OCI-M2 (cell line): ENCODE data around the gene PLAC9.
"Not testable (repeated sequence)": the region's sequence is repeated elsewhere in the genome, so short reads cannot be mapped to it uniquely, and the experiment has no call there.

ENCODE experiments used
- DNase-seq: peaks from one replicate; lab custom pipeline; 2025; ENCODE audit not compliant: unreplicated experiment; lab: John Stamatoyannopoulos, UW

The PLAC9 gene, protein sequence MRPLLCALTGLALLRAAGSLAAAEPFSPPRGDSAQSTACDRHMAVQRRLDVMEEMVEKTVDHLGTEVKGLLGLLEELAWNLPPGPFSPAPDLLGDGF

DNA sequence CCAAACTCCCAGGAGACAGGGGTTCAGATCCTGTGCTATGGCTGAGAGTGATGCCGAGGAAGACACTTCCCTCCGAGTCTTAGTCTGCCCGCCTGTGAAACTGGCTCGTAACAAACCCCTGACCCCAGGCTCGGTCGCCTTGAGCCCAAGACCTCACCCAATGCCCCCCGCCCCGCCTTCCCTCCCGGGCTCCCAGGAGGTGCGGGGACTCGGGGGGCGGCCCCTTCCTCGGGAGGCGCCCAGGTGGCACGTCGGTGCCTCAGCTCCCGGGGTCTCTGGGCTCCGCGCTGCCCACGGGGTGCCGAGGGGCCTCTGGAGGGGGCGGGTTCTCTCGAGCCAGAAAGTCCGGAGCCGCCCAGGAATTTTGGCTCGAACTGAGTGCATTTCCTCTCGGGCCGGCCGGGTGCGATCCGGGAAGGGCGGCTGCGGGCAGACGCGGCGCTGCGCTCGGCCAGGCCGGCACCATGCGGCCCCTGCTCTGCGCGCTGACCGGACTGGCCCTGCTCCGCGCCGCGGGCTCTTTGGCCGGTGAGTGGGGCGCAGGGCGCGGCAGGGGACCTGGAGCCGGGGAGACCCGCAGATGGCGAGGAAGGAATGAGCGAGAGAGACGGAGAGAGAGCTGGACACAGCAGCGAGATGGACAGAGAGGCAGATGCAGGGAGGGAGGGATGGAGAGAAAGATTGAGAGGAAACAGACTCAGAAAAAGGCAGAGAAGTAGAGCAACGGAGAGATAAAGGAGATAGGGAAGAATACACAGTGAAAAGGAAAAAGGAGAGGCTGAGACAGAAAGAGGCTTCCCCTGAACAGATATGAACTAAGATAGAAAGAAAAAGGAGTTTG is at the start of gene PLAC9:
TSS of gene PLAC9 (plus strand) at position 432 of the 841 bp plus-strand sequence. CDS start at position 465, 33 bp downstream.
- DNase-seq, result no peak

- DNase-seq, result no peak
Observed at GRCh38 chr10:80090121-80090520, 42.4 kb upstream of the PLAC9 start.

DNA sequence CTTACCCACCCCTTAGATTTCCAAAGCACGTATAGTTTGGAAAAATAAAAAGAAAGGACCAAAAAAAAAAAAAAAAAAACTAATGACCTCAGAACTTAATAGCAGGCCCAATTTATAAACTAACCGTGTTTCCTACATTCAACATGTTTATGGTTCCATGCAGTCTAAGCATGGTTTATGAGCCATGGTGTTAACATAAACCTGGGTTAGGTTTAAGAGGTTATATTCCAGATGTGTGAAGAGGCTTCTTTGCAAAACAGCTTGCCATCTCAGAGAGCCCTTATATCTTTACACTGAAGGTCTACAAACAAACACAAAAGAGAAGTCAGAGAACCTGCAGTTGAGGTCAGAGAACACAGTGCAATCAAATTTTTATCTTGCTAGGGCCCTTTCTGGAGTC is 38.3 kb upstream of the PLAC9 start:
- DNase-seq, result no peak

DNA sequence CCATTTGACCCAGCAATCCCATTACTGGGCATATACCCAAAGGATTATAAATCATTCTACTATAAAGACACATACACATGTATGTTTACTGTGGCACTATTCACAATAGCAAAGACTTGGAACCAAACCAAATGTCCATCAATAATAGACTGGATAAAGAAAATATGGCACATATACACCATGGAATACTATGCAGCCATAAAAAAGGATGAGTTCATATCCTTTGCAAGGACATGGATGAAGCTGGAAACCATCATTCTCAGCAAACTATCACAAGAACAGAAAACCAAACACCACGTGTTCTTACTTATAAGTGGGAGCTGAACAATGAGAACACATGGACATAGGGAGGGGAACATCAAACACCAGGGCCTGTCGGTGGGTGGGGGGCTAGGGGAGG is 34.3 kb upstream of the PLAC9 start:
- not testable (repeated sequence) for DNase-seq

- DNase-seq, result not testable (repeated sequence)
Observed at GRCh38 chr10:80099295-80099694, 33.2 kb upstream of the PLAC9 start.

DNA sequence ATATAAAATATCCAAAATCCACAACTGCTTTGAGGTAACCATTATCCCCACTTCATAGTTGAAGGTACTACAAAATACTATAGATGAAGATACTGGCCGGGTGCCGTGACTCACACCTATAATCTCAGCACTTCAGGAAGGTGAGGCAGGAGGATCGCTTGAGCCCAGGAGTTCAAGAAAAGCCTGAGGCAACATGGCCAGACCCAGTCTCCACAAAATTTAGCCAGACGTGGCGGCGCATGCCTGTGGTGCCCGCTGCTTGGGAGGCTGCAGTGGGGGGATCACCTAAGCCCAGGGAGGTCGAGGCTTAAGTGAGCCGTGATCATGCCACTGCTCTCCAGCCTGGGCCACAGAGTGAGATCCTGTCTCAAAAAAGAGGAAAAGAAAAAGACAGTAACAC is 32.4 kb upstream of the PLAC9 start:
- no peak for DNase-seq

- no peak for DNase-seq
Observed at GRCh38 chr10:80100861-80101695, 31.5 kb upstream of the PLAC9 start.

DNA sequence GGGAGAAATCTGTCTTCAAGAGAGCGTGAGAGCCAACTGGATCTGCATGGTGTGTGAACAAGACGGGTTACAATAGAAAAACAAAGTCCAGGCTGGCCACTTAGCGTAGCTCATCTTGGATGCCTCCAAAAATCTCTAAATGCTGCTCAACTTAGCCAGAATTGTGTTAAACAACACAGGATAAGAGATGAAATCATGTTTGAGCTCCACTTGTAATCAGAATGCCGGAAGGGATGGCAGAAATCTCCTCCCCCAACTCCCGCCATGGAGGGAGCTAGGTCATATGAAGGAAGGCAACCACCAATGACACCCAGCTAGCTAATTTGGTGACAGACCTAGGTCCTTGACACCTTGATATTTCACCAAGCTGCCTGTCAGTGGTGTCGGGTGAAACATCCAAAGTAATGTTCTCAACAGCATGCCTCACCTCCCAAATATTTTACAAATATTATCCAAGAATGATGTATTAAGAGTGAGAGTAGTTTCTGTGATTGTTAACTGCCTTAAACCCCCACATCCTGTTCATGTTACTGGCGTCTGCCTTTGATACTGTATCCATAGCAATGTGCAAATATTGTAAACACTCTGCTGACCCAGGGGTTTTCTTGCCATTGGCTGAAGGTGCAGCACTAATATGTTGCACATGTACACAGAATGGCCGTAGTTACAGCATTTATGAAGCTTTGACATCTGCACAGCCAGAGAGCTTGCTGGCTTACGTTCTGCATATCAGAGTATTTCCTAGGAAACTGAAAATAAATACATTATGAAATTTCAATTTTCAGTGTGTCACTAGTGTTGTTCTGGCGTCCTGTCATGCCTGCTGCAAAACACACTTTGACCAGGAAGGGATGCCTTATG is 28.2 kb upstream of the PLAC9 start:
- DNase-seq, result no peak

- no peak for DNase-seq
Observed at GRCh38 chr10:80108576-80109239, 23.8 kb upstream of the PLAC9 start.

DNA sequence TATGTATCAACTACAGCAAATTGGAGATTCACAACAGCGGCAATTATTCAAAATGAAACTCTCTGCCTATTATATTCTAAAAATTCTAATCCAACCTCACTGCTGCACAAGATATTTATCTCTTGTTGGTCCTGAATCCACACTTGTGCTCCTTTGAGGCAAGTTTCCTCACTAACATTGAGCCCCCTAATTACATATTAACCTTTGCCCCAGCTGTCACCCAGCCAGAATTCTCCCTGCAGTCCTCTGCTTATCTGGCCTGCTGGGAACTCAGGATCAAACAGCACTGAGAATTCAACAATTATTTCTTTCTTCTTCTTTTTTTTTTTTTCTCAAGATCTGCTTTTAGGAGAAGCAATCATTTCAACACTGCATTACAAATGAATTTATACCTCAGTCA is 21.5 kb upstream of the PLAC9 start:
- no peak for DNase-seq

GRCh38 chr10:80118669-80119068 is 13.9 kb upstream of the PLAC9 start:
- no peak for DNase-seq

DNA sequence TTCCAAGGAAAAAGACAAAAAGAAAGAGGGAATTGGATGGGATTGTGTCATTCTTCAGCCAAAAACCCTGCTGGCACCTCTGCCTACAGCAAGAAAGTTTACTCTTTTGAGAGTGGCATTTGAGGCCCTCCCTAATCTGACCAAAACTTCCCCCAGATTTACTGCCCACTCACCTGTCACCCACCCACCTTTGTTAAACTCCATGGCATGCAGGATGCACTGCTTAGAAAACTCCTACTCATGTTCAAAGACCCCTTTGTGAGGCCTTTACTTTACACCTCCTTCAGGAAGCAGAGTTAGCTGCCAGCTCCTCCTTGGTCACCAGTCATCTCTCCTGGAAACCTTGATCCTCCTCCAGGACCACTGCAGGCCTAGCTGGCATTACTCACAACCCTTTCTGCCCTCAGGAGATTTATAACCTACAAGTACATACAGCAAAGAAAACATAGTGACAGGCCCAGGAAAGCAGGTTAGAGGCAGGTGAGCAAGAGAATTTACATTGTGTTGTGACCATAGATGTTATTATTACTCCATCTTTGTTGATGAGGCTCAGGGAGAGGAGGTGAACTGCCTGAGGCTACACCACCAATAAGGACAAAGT is 10.3 kb upstream of the PLAC9 start:
- no peak for DNase-seq

GRCh38 chr10:80122746-80123145 is 9.8 kb upstream of the PLAC9 start:
- DNase-seq, result no peak

DNA sequence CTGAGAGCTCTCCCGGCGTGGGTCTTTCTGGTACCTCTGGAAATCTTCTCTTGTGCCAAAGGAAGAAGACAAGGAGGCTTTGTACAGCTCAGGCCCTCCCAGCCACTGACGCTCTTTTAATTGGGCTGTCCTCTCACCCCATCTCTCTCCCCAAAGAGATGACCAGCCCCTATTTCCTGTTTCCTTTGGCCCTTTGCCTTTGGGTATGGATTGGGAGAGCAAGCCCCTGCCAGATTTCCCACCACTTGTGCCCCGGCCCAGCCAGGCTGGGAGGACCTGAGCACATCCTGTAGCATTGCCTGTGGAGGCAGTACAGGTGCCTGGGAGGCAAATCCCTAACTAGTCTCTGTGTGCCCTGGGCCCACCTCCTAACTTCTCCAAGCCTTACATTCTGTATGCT is 5.7 kb upstream of the PLAC9 start:
- no peak for DNase-seq

GRCh38 chr10:80131499-80131901 is 1.0 kb upstream of the PLAC9 start:
- no peak for DNase-seq

- no peak for DNase-seq
Observed at GRCh38 chr10:80133206-80133605, 676 bp downstream of the PLAC9 start.

GRCh38 chr10:80133687-80134086 is 1.2 kb downstream of the PLAC9 start:
- DNase-seq, result not testable (repeated sequence)

DNA sequence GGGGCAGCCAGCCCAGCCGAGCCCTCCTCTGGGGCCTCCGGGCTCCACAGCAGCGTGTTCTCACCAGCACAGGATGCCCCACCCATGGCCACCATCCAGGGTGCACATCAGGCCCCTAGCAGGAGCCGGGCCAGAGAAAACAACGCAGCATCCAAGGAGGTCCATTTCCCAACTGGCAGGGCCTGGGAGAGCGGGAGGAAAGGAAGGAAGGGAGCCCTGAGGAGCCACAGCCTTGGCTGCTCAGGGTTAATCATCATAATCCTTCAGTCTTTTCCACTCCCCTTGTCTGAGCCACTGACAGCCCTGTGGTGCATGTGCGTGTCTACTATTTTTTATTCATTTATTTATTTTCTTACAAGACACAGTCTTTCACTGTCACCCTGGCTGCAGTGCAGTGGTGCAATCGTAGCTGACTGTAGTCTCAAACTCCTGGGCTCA is 3.6 kb downstream of the PLAC9 start:
- no peak for DNase-seq

- no peak for DNase-seq
Observed at GRCh38 chr10:80137031-80137862, 4.7 kb downstream of the PLAC9 start.
